K562 (cell line): ENCODE data around the gene CCDC171. TPM values are rescaled to one million over a fixed set of nuclear protein-coding genes. Genes with fewer than 3 reads are reported as not detected.

Experiments
- ATAC-seq: fragments of 200-7000 bp; cut with Tn5 transposase; 3 replicates; pipeline ENCODE4 v1.9.1; 2020; ENCODE audit warnings: moderate library complexity
- BruUV-seq: library from RNA; stranded (reverse); fragments of 400-500 nt; replicated peaks from 2 replicates; lab custom pipeline; 2021; lab: Mats Ljungman, UMichigan
- CTCF ChIA-PET: fragments of 300-600 bp; formaldehyde crosslinking; extraction: SDS; loops from one replicate; lab custom pipeline; 2021; ENCODE audit warnings: low intra/inter-chr PET ratio; lab: Yijun Ruan, JAX
- POLR2A ChIA-PET: fragments of 300-600, 350-650 bp; sonication (Branson Sonifier 250); formaldehyde crosslinking; extraction: SDS; loops from one replicate; lab custom pipeline; 2021; ENCODE audit warnings: antibody characterized with exemption, inconsistent platforms; lab: Yijun Ruan, JAX
- DNase-seq, 4 experiments: peaks; one replicate each; pipeline versions ENCODE4 v3.0.0 to v3.0.0-alpha.2; 2011 to 2018; ENCODE audit warnings: low spot score in 3 of 4, mixed read lengths in 3 of 4; ENCODE audit errors: extremely low read depth in 1 of 4
- FAIRE-seq: peaks from 2 replicates; lab custom pipeline; 2011; peaks lifted over from hg19 to GRCh38; lab: Jason Lieb, UNC
- H2AFZ ChIP-seq: 2 replicates; pipeline ENCODE4 v1.6.0; 2011; ENCODE audit warnings: low read depth, low read length, control low read depth, inconsistent platforms
- H3K27ac ChIP-seq: fragments of 200-600 bp; 3 replicates; pipeline ENCODE4 v1.8.0; 2011; ENCODE audit warnings: low read depth, mild to moderate bottlenecking, control low read depth, inconsistent platforms, low read length, moderate library complexity, mixed read lengths; ENCODE audit errors: extremely low read depth
- H3K27me3 ChIP-seq, 2 experiments: fragments of 300-600 bp in 1 of 2; 2 replicates in 1 of 2; 3 replicates in 1 of 2; pipeline versions ENCODE4 v1.6.0 to v1.8.0; 2011; ENCODE audit warnings: inconsistent platforms in 2 of 2, low read length in 2 of 2, mild to moderate bottlenecking in 1 of 2, mixed read lengths in 1 of 2, moderate library complexity in 1 of 2; ENCODE audit not compliant: control insufficient read depth in 2 of 2, insufficient read depth in 2 of 2
- H3K36me3 ChIP-seq: fragments of 300-600 bp; 3 replicates; pipeline ENCODE4 v1.8.0; 2011; ENCODE audit warnings: mild to moderate bottlenecking, low read length, inconsistent platforms; ENCODE audit not compliant: control insufficient read depth, insufficient read depth
- H3K4me1 ChIP-seq, 2 experiments: fragments of 200-600 bp in 1 of 2; replicated peaks in 1 of 2; 2 replicates in 1 of 2; 3 replicates in 1 of 2; pipeline versions ENCODE4 v1.5.1 to v1.8.0; 2011; ENCODE audit warnings: inconsistent platforms in 2 of 2, low read length in 2 of 2, mild to moderate bottlenecking in 1 of 2, mixed read lengths in 1 of 2, moderate library complexity in 1 of 2; ENCODE audit not compliant: control insufficient read depth in 2 of 2, insufficient read depth in 2 of 2
- H3K4me2 ChIP-seq: 2 replicates; pipeline ENCODE4 v1.6.1; 2011; ENCODE audit warnings: low read length, control low read depth, inconsistent platforms, mixed read lengths; ENCODE audit not compliant: insufficient read depth
- H3K4me3 ChIP-seq: fragments of 200-600 bp; sonication (generic), shearing (Covaris generic); 2 replicates; pipeline ENCODE4 v1.5.1; 2016; ENCODE audit warnings: control low read depth, inconsistent platforms
- H3K79me2 ChIP-seq: fragments of 200-600 bp; 3 replicates; pipeline ENCODE4 v1.8.0; 2011; ENCODE audit warnings: low read length, inconsistent platforms; ENCODE audit not compliant: control insufficient read depth, insufficient read depth
- H3K9ac ChIP-seq, 2 experiments: 2 replicates each; pipeline versions ENCODE4 v1.6.0 to v1.6.1; 2011; ENCODE audit warnings: low read depth in 2 of 2, low read length in 2 of 2, control low read depth in 1 of 2, inconsistent platforms in 1 of 2, mild to moderate bottlenecking in 1 of 2, mixed read lengths in 1 of 2; ENCODE audit not compliant: insufficient read depth in 1 of 2
- H3K9me1 ChIP-seq: one replicate; pipeline ENCODE4 v1.6.0; 2011; ENCODE audit warnings: inconsistent platforms, mild to moderate bottlenecking, low read length, moderate library complexity; ENCODE audit not compliant: control insufficient read depth, insufficient read depth
- H3K9me3 ChIP-seq: replicated peaks from 2 replicates; pipeline ENCODE4 v1.5.1; 2011; ENCODE audit warnings: low read depth, low read length, inconsistent platforms; ENCODE audit not compliant: control insufficient read depth, insufficient read depth
- H4K20me1 ChIP-seq: replicated peaks from 2 replicates; pipeline ENCODE4 v1.6.1; 2011; ENCODE audit warnings: low read length, inconsistent platforms, mixed read lengths; ENCODE audit not compliant: control insufficient read depth, insufficient read depth
- AFF1 ChIP-seq, 2 experiments: fragments of 450-650 bp; IDR thresholded peaks; 2 replicates each; pipeline ENCODE4 v1.6.1; 2018; ENCODE audit warnings: mild to moderate bottlenecking in 2 of 2, low read depth in 1 of 2; ENCODE audit not compliant: partially characterized antibody in 2 of 2
- BACH1 ChIP-seq: fragments of 200-800 bp; sonication (Bioruptor generic); IDR thresholded peaks from 2 replicates; pipeline ENCODE4 v1.6.1; 2016; ENCODE audit warnings: missing genetic modification characterization, missing compliant biosample characterization
- BRD9 ChIP-seq: fragments of 450-650 bp; IDR thresholded peaks from 2 replicates; pipeline ENCODE4 v1.6.1; 2018; ENCODE audit warnings: low read depth; ENCODE audit not compliant: partially characterized antibody
- CCNT2 ChIP-seq: IDR thresholded peaks from 2 replicates; pipeline ENCODE4 v1.6.1; 2011; ENCODE audit warnings: borderline replicate concordance, low read depth, mild to moderate bottlenecking, moderate library complexity, mixed read lengths, low read length; ENCODE audit not compliant: insufficient read length; ENCODE audit errors: extremely low read depth
- MAX ChIP-seq: sonication (generic); formaldehyde crosslinking; IDR thresholded peaks from 2 replicates; pipeline ENCODE4 v1.9.0; 2022; ENCODE audit warnings: mild to moderate bottlenecking, missing genetic modification reagents
- MAZ ChIP-seq, 2 experiments: fragments of 450-650 bp in 1 of 2; sonication (generic) in 1 of 2; formaldehyde crosslinking; IDR thresholded peaks in 1 of 2; conservative IDR thresholded peaks in 1 of 2; 2 replicates each; pipeline versions ENCODE4 v1.4.0 to v1.5.0; 2020; ENCODE audit warnings: mild to moderate bottlenecking in 1 of 2, missing genetic modification reagents in 1 of 2
- MCM5 ChIP-seq: fragments of 450-650 bp; IDR thresholded peaks from 2 replicates; pipeline ENCODE4 v1.6.1; 2016; ENCODE audit warnings: low read depth
- RBM25 ChIP-seq: fragments of 200-400 bp; formaldehyde crosslinking; IDR thresholded peaks from 2 replicates; pipeline ENCODE4 v1.6.1; 2018; ENCODE audit warnings: low read length, low read depth, moderate library complexity; ENCODE audit not compliant: severe bottlenecking
- SMAD4 ChIP-seq: fragments of 250-450 bp; sonication (Bioruptor Pico); conservative IDR thresholded peaks from 2 replicates; pipeline ENCODE4 v1.8.0; 2021; ENCODE audit warnings: inconsistent platforms, mild to moderate bottlenecking, moderate library complexity
- ZFP1 ChIP-seq: fragments of 450-650 bp; formaldehyde crosslinking; IDR thresholded peaks from 2 replicates; pipeline ENCODE4 v1.4.0; 2020; ENCODE audit warnings: mild to moderate bottlenecking, mixed read lengths
- ZNF134 ChIP-seq: fragments of 250-450 bp; sonication (Bioruptor Pico); conservative IDR thresholded peaks from 2 replicates; pipeline ENCODE4 v1.4.0; 2020
- ZNF280B ChIP-seq: fragments of 250-450 bp; sonication (Bioruptor Pico); IDR thresholded peaks from 2 replicates; pipeline ENCODE4 v1.5.1; 2021; ENCODE audit warnings: mild to moderate bottlenecking
- ZNF384 ChIP-seq: IDR thresholded peaks from 2 replicates; pipeline ENCODE4 v1.6.1; 2012; ENCODE audit warnings: low read depth, low read length, improper control_type of control experiment
- ZNF518B ChIP-seq: fragments of 250-450 bp; sonication (Bioruptor Pico); IDR thresholded peaks from 2 replicates; pipeline ENCODE4 v1.5.0; 2021; ENCODE audit warnings: mild to moderate bottlenecking, moderate library complexity
- in situ Hi-C: fragments of 300-500 bp; cut with MboI; formaldehyde crosslinking; loops from 4 replicates; pipeline ENCODE4 v1.15.0; 2018; ENCODE audit warnings: inconsistent platforms, mixed read lengths
- intact Hi-C: fragments of 100-400 bp; cut with micrococcal nuclease; formaldehyde crosslinking; loops from 2 replicates; pipeline ENCODE4 v1.14.2; 2022
- polyA plus RNA-seq, 8 experiments: library from polyadenylated mRNA; depleted of rRNA in 4 of 8; stranded (reverse) in 5 of 8; unstranded in 3 of 8; fragments of >200 nt; fragmentation: Nextera tagmentation in 2 of 8; fragmentation: Illumina TruSeq in 1 of 8; extraction: Ambion mirVana in 2 of 8; extraction: Trizol in 1 of 8; gene quantifications; 2 replicates each; pipeline versions ENCODE4 v1.2.1 to v1.2.3, GENCODE V29; 2011 to 2014; ENCODE audit warnings: inconsistent platforms in 1 of 8, missing spikeins in 1 of 8
- total RNA-seq, 7 experiments: library from RNA; depleted of rRNA in 6 of 7; stranded (reverse); fragments of >200 nt in 6 of 7; fragmentation: Illumina TruSeq in 2 of 7; extraction: Trizol in 2 of 7; gene quantifications; 2 replicates each; pipeline versions ENCODE4 v1.2.1 to v1.2.3, GENCODE V29; 2011 to 2021; ENCODE audit warnings: low replicate concordance in 1 of 7

CCDC171 gene
- total and polyA plus RNA-seq, 9 of the 15 experiments (the other 6 are each of a cell fraction or from before 2014, with no cell fraction given) = 0.08 to 3.8 (median 0.27) TPM

GRCh38 chr9:15670246-15670645, 117.4 kb downstream of the CCDC171 start:
- DNase-seq = no peak
- in situ Hi-C loops = no loop called here
- H3K9me1 ChIP-seq = no peaks in the 10 kb centered on the region
- H3K79me2 ChIP-seq = no peaks in the 10 kb centered on the region
- no peaks in the 10 kb centered on the region for H3K4me1 ChIP-seq
- no peak for FAIRE-seq
- H3K27ac ChIP-seq = no peak overlapping the region
- ChIA-PET CTCF (no interaction called here), POLR2A (no interaction called here)
- H3K36me3 ChIP-seq = no peaks in the 10 kb centered on the region
- ATAC-seq = no peak
- no peak overlapping the region for H3K4me3 ChIP-seq
- BruUV-seq = no TSS peak
- intact Hi-C loops = no loop called here
- no peaks in the 10 kb centered on the region for H3K27me3 ChIP-seq
- H3K9me3 ChIP-seq = no peaks in the 10 kb centered on the region
- H3K9ac ChIP-seq = no peak overlapping the region
- no peaks in the 10 kb centered on the region for H4K20me1 ChIP-seq
- no peak overlapping the region for H3K4me2 ChIP-seq
- no peak overlapping the region for H2AFZ ChIP-seq
- no peak for TF ChIP-seq ZNF280B
- no peak for TF ChIP-seq ZNF134 (CRISPR knock-in tag)
- TF ChIP-seq CCNT2 = no peak
- no peak for TF ChIP-seq ZFP1 (CRISPR knock-in tag)
- no peak for TF ChIP-seq BACH1
- TF ChIP-seq RBM25 = no peak
- TF ChIP-seq MCM5 = no peak
- no peak for TF ChIP-seq ZNF384
- no peak for TF ChIP-seq ZNF518B (CRISPR knock-in tag)
- TF ChIP-seq MAZ (CRISPR knock-in tag; conservative IDR thresholded peaks at IDR 0.05 in 1 of 2, IDR thresholded peaks at IDR 0.05 in 1 of 2) = no peak
- TF ChIP-seq SMAD4 (CRISPR knock-in tag) = no peak
- TF ChIP-seq MAX = no peak
- no peak for TF ChIP-seq BRD9
- TF ChIP-seq AFF1 (IDR thresholded peaks at IDR 0.05; ENCODE audit: low read depth in 1 of 2, partially characterized antibody in 2 of 2) = no peak
